ENCODE results near the gene G0S2.

- TF ChIP-seq, protein P1, sequence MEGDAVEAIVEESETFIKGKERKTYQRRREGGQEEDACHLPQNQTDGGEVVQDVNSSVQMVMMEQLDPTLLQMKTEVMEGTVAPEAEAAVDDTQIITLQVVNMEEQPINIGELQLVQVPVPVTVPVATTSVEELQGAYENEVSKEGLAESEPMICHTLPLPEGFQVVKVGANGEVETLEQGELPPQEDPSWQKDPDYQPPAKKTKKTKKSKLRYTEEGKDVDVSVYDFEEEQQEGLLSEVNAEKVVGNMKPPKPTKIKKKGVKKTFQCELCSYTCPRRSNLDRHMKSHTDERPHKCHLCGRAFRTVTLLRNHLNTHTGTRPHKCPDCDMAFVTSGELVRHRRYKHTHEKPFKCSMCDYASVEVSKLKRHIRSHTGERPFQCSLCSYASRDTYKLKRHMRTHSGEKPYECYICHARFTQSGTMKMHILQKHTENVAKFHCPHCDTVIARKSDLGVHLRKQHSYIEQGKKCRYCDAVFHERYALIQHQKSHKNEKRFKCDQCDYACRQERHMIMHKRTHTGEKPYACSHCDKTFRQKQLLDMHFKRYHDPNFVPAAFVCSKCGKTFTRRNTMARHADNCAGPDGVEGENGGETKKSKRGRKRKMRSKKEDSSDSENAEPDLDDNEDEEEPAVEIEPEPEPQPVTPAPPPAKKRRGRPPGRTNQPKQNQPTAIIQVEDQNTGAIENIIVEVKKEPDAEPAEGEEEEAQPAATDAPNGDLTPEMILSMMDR (IDR thresholded peaks at IDR 0.05; ENCODE audit: low read length): no peak
- no peak for TF ChIP-seq EZH2 (IDR thresholded peaks at IDR 0.05; ENCODE audit: borderline replicate concordance, low read length)
Observed at GRCh38 chr1:209648346-209648745, 26.9 kb upstream of the G0S2 start.

Data from OCI-LY1 (cell line).